GM12891 (cell line): Measurements from ENCODE around the gene CSMD2.

Experiments
- POLR2A ChIP-seq: IDR thresholded peaks from 2 replicates; pipeline ENCODE4 v1.6.1; 2011; ENCODE audit warnings: low read depth, low read length, control low read depth
- TAF1 ChIP-seq: IDR thresholded peaks from 2 replicates; pipeline ENCODE4 v1.6.1; 2011; ENCODE audit warnings: low read depth, low read length, control low read depth

- TF ChIP-seq POLR2A (no peak), TAF1 (no peak)
Observed at GRCh38 chr1:33715195-33715811, 449.7 kb downstream of the CSMD2 start.
